IMR-90 (cell line): ENCODE results near the gene OAS3. TPM values are rescaled to one million over a fixed set of nuclear protein-coding genes. Genes with fewer than 3 reads are reported as not detected.

Source experiments
- ATAC-seq: fragments of 200-7000 bp; cut with Tn5 transposase; 2 replicates; pipeline ENCODE4 v1.9.1; 2020; ENCODE audit warnings: low read depth, mild to moderate bottlenecking, moderate library complexity
- BruUV-seq: library from RNA; stranded (reverse); fragments of 400-500 nt; replicated peaks from 2 replicates; lab custom pipeline; 2021; lab: Mats Ljungman, UMichigan
- CTCF ChIA-PET: fragments of 300-600 bp; formaldehyde crosslinking; extraction: SDS; loops from one replicate; lab custom pipeline; 2021; ENCODE audit warnings: antibody characterized with exemption; lab: Yijun Ruan, JAX
- POLR2A ChIA-PET: fragments of 300-600 bp; sonication (Branson Sonifier 250); formaldehyde crosslinking; loops from one replicate; lab custom pipeline; 2022; ENCODE audit warnings: antibody characterized with exemption; ENCODE audit not compliant: unreplicated experiment; lab: Charles Lee
- DNase-seq: peaks from one replicate; pipeline ENCODE4 v3.0.0; 2013
- H2AFZ ChIP-seq: replicated peaks from 2 replicates; pipeline ENCODE3; 2013; ENCODE audit warnings: low read length, mild to moderate bottlenecking; ENCODE audit not compliant: poor library complexity
- H2AK5ac ChIP-seq: 2 replicates; pipeline ENCODE4 v1.6.1; 2013; ENCODE audit warnings: low read depth, low read length, inconsistent platforms
- H2AK9ac ChIP-seq: replicated peaks from 2 replicates; pipeline ENCODE3; 2013; ENCODE audit warnings: mild to moderate bottlenecking, low read depth, low read length, moderate library complexity; ENCODE audit not compliant: poor library complexity
- H2BK120ac ChIP-seq: 2 replicates; pipeline ENCODE4 v1.6.1; 2013; ENCODE audit warnings: low read depth, low read length, inconsistent platforms
- H2BK15ac ChIP-seq: 3 replicates; pipeline ENCODE4 v1.6.1; 2013; ENCODE audit warnings: low read depth, low read length, inconsistent platforms
- H2BK20ac ChIP-seq: 2 replicates; pipeline ENCODE4 v1.6.1; 2013; ENCODE audit warnings: low read depth, mild to moderate bottlenecking, inconsistent platforms, low read length, moderate library complexity
- H2BK5ac ChIP-seq: 2 replicates; pipeline ENCODE4 v1.6.1; 2013; ENCODE audit warnings: mild to moderate bottlenecking, low read depth, low read length, inconsistent platforms; ENCODE audit not compliant: poor library complexity, severe bottlenecking
- H3K14ac ChIP-seq: replicated peaks from 2 replicates; pipeline ENCODE4 v1.6.1; 2013; ENCODE audit warnings: low read depth, low read length, inconsistent platforms
- H3K18ac ChIP-seq: 2 replicates; pipeline ENCODE4 v1.6.1; 2013; ENCODE audit warnings: low read depth, low read length, control low read depth
- H3K23ac ChIP-seq: 2 replicates; pipeline ENCODE4 v1.6.1; 2013; ENCODE audit warnings: low read depth, low read length, inconsistent platforms
- H3K27ac ChIP-seq: 2 replicates; pipeline ENCODE4 v1.5.1; 2013; ENCODE audit warnings: mild to moderate bottlenecking, control low read depth, low read length; ENCODE audit not compliant: insufficient read depth
- H3K27me3 ChIP-seq: 2 replicates; pipeline ENCODE4 v1.6.1; 2013; ENCODE audit warnings: low read length; ENCODE audit not compliant: control insufficient read depth, insufficient read depth
- H3K36me3 ChIP-seq: 2 replicates; pipeline ENCODE4 v1.6.1; 2013; ENCODE audit warnings: low read length, mixed read lengths; ENCODE audit not compliant: control insufficient read depth, insufficient read depth
- H3K4ac ChIP-seq: 2 replicates; pipeline ENCODE4 v1.6.1; 2013; ENCODE audit warnings: low read depth, low read length, inconsistent platforms
- H3K4me1 ChIP-seq: 2 replicates; pipeline ENCODE4 v1.6.1; 2013; ENCODE audit warnings: low read length, mixed read lengths; ENCODE audit not compliant: control insufficient read depth, insufficient read depth
- H3K4me2 ChIP-seq: 2 replicates; pipeline ENCODE4 v1.6.1; 2013; ENCODE audit warnings: low read depth, mild to moderate bottlenecking, control low read depth, low read length, moderate library complexity
- H3K4me3 ChIP-seq: 2 replicates; pipeline ENCODE4 v1.5.1; 2013; ENCODE audit warnings: low read depth, mild to moderate bottlenecking, control low read depth, low read length, moderate library complexity; ENCODE audit not compliant: insufficient read depth
- H3K56ac ChIP-seq: 2 replicates; pipeline ENCODE4 v1.6.1; 2013; ENCODE audit warnings: low read length, inconsistent platforms; ENCODE audit not compliant: insufficient read depth; ENCODE audit errors: extremely low read depth
- H3K79me1 ChIP-seq, 2 experiments: 2 replicates each; pipeline ENCODE4 v1.6.1; 2013; ENCODE audit warnings: low read length in 2 of 2, inconsistent platforms in 1 of 2, low read depth in 1 of 2
- H3K9ac ChIP-seq: 2 replicates; pipeline ENCODE4 v1.6.1; 2013; ENCODE audit warnings: low read depth, low read length, control low read depth
- H3K9me1 ChIP-seq: 2 replicates; pipeline ENCODE4 v1.6.1; 2013; ENCODE audit warnings: low read length, inconsistent platforms; ENCODE audit not compliant: insufficient read depth
- H3K9me3 ChIP-seq: 2 replicates; pipeline ENCODE4 v1.6.1; 2013; ENCODE audit warnings: low read length; ENCODE audit not compliant: control insufficient read depth, insufficient read depth
- H4K20me1 ChIP-seq: 2 replicates; pipeline ENCODE4 v1.6.1; 2013; ENCODE audit warnings: low read length, inconsistent platforms; ENCODE audit not compliant: insufficient read depth
- H4K5ac ChIP-seq: 2 replicates; pipeline ENCODE4 v1.6.1; 2013; ENCODE audit warnings: mild to moderate bottlenecking, low read depth, low read length, control low read depth
- H4K8ac ChIP-seq, 2 experiments: 2 replicates each; pipeline ENCODE4 v1.6.1; 2013; ENCODE audit warnings: low read depth in 2 of 2, low read length in 2 of 2, control low read depth in 1 of 2, inconsistent platforms in 1 of 2
- H4K91ac ChIP-seq: 2 replicates; pipeline ENCODE4 v1.6.1; 2013; ENCODE audit warnings: low read depth, low read length, inconsistent platforms; ENCODE audit not compliant: insufficient read depth
- BHLHE40 ChIP-seq: fragments of 150-350 bp; IDR thresholded peaks from 2 replicates; pipeline ENCODE4 v1.6.1; 2016; ENCODE audit warnings: mild to moderate bottlenecking, low read depth, low read length
- CEBPB ChIP-seq: IDR thresholded peaks from 2 replicates; pipeline ENCODE4 v1.6.1; 2012; ENCODE audit warnings: low read depth, low read length, improper control_type of control experiment
- CHD1 ChIP-seq: IDR thresholded peaks from 2 replicates; pipeline ENCODE4 v1.6.1; 2012; ENCODE audit warnings: low read depth, low read length, improper control_type of control experiment
- FOS ChIP-seq: fragments of 150-350 bp; IDR thresholded peaks from 2 replicates; pipeline ENCODE4 v1.6.1; 2016; ENCODE audit warnings: low read depth, low read length
- MAFK ChIP-seq: IDR thresholded peaks from 2 replicates; pipeline ENCODE4 v1.6.1; 2012; ENCODE audit warnings: low read depth, low read length, improper control_type of control experiment
- MAZ ChIP-seq: IDR thresholded peaks from 2 replicates; pipeline ENCODE4 v1.6.1; 2012; ENCODE audit warnings: low read depth, mild to moderate bottlenecking, low read length, improper control_type of control experiment, moderate library complexity, borderline replicate concordance
- MXI1 ChIP-seq: IDR thresholded peaks from 2 replicates; pipeline ENCODE4 v1.6.1; 2012; ENCODE audit warnings: low read depth, mild to moderate bottlenecking, low read length, moderate library complexity, borderline replicate concordance
- NFE2L2 ChIP-seq: fragments of 150-350 bp; IDR thresholded peaks from 2 replicates; pipeline ENCODE4 v1.6.1; 2016; ENCODE audit warnings: low read depth, mild to moderate bottlenecking, low read length
- POLR2A ChIP-seq: IDR thresholded peaks from 2 replicates; pipeline ENCODE4 v1.6.1; 2012; ENCODE audit warnings: mild to moderate bottlenecking, low read depth, low read length
- RAD21 ChIP-seq: IDR thresholded peaks from 2 replicates; pipeline ENCODE4 v1.6.1; 2012; ENCODE audit warnings: low read length, improper control_type of control experiment
- RCOR1 ChIP-seq: IDR thresholded peaks from 2 replicates; pipeline ENCODE4 v1.6.1; 2012; ENCODE audit warnings: mild to moderate bottlenecking, low read length, improper control_type of control experiment; ENCODE audit not compliant: insufficient replicate concordance
- RFX5 ChIP-seq: IDR thresholded peaks from 2 replicates; pipeline ENCODE4 v1.8.0; 2012; ENCODE audit warnings: low read depth, mild to moderate bottlenecking, low read length, moderate library complexity
- SMC3 ChIP-seq: fragments of 150-350 bp; IDR thresholded peaks from 2 replicates; pipeline ENCODE4 v1.6.1; 2016; ENCODE audit warnings: low read depth, mild to moderate bottlenecking, antibody characterized with exemption, low read length, moderate library complexity
- WGBS, 2 experiments: methylation state at CpG; one replicate each; pipeline versions ENCODE4 v1.1.5 to v1.1.7; 2013; ENCODE audit warnings: missing lambda C conversion rate in 2 of 2; ENCODE audit not compliant: insufficient read length in 1 of 2; ENCODE audit errors: extremely low coverage in 2 of 2; 5-methylcytosine and 5-hydroxymethylcytosine counted together
- dilution Hi-C: fragments of 300-500 bp; cut with HindIII; formaldehyde crosslinking; loops from one replicate; pipeline ENCODE4 v1.14.3; 2018; ENCODE audit warnings: low sequenced_read_pairs; ENCODE audit not compliant: unreplicated experiment
- in situ Hi-C: fragments of 300-500 bp; cut with MboI; formaldehyde crosslinking; loops from 3 replicates; pipeline ENCODE4 v1.14.3; 2019; ENCODE audit warnings: low sequenced_read_pairs, inconsistent platforms, mixed read lengths
- intact Hi-C: fragments of 100-400 bp; cut with micrococcal nuclease; formaldehyde crosslinking; loops from 2 replicates; pipeline ENCODE4 v1.10.0; 2022
- polyA plus RNA-seq, 3 experiments: library from polyadenylated mRNA; depleted of rRNA; stranded (reverse); fragments of >200 nt; gene quantifications; 2 replicates each; pipeline ENCODE4 v1.2.3, GENCODE V29; 2012; ENCODE audit warnings: low replicate concordance in 1 of 3
- total RNA-seq: library from RNA; depleted of rRNA; stranded (reverse); fragments of >200 nt; gene quantifications from 2 replicates; pipeline ENCODE4 v1.2.3, GENCODE V29; 2012
- TF ChIP-seq, protein P1 (sequence below): fragments of 150-350 bp; IDR thresholded peaks from 2 replicates; pipeline ENCODE4 v1.6.1; 2017; ENCODE audit warnings: mild to moderate bottlenecking, antibody characterized with exemption, low read length, low read depth

OAS3 gene
- total and polyA plus RNA-seq, 2 of the 4 experiments (the other 2 are of a cell fraction), result 4.1 to 7.8 TPM

DNA sequence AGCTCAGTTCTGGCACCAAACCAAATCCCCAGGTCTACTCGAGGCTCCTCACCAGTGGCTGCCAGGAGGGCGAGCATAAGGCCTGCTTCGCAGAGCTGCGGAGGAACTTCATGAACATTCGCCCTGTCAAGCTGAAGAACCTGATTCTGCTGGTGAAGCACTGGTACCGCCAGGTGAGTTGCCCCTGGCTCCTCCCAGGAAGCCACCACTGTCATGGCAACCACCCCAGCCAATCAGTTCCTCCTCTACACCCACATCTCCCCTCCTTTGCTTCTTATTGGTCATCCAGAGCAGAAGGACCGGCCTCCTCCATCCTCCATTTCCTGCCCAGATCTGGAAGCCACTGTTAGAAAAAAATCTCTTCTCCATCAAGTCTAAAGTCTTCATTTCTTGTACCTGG lies 22.8 kb downstream of the OAS3 start:
- Histone ChIP-seq H3K36me3 (no peaks in the 10 kb centered on the region), H3K9me3 (no peaks in the 10 kb centered on the region), H2BK15ac (no peak overlapping the region), H4K91ac (no peak overlapping the region), H2AFZ (peak overlapping the region; percentile 51), H2BK120ac (no peak overlapping the region), H3K9me1 (0 out of 2 replicates have a peak, but pooled peaks cover 3% of the 10 kb centered on the region), H3K79me1 (no peaks in the 10 kb centered on the region), H3K14ac (no peak overlapping the region), H2BK20ac (no peak overlapping the region), H3K4me3 (no peak overlapping the region), H3K4me2 (no peak overlapping the region), H3K4me1 (no peaks in the 10 kb centered on the region), H4K8ac (no peak overlapping the region), H3K56ac (no peak overlapping the region), H3K23ac (no peak overlapping the region), H3K27ac (no peak overlapping the region), H3K27me3 (no peaks in the 10 kb centered on the region), H4K20me1 (no peaks in the 10 kb centered on the region), H4K5ac (no peak overlapping the region), H2AK5ac (no peak overlapping the region), H3K18ac (no peak overlapping the region), H2AK9ac (no peak overlapping the region), H3K4ac (no peak overlapping the region), H2BK5ac (no peak overlapping the region), H3K9ac (no peak overlapping the region)
- ChIA-PET POLR2A (no interaction called here), CTCF (no interaction called here)
- in situ Hi-C loops, result no loop called here
- intact Hi-C loops, result no loop called here
- 100% methylated on average over 3 of the region's 7 CpGs; no CpG with 5 or more reads in 1 of the 2 experiments for WGBS, 2 experiments
- no peak for DNase-seq
- dilution Hi-C loops, result no loop called here
- ATAC-seq, result no peak
- no TSS peak for BruUV-seq
- TF ChIP-seq MAFK (no peak), RCOR1 (no peak), BHLHE40 (no peak), SMC3 (no peak), NFE2L2 (no peak), RFX5 (no peak), CEBPB (no peak), MAZ (no peak), MXI1 (no peak), RAD21 (no peak), POLR2A (no peak), FOS (no peak), CHD1 (no peak)
- TF ChIP-seq, protein P1, sequence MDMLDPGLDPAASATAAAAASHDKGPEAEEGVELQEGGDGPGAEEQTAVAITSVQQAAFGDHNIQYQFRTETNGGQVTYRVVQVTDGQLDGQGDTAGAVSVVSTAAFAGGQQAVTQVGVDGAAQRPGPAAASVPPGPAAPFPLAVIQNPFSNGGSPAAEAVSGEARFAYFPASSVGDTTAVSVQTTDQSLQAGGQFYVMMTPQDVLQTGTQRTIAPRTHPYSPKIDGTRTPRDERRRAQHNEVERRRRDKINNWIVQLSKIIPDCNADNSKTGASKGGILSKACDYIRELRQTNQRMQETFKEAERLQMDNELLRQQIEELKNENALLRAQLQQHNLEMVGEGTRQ, result no peak
